Dedifferentiated amniotic fluid mesenchymal stem cell (primary cell): ENCODE data around the gene HOXB2.

Experiments
- DNase-seq: peaks from one replicate; pipeline ENCODE4 v3.0.0-alpha.2; 2016; ENCODE audit errors: extremely low spot score

Gene HOXB2

GRCh38 chr17:48552466-48553189 is 7.7 kb upstream of the HOXB2 start:
- DNase-seq: no peak

GRCh38 chr17:48551596-48552465 is 6.9 kb upstream of the HOXB2 start:
- no peak for DNase-seq

- no peak for DNase-seq
These were observed 6.3 kb upstream of the HOXB2 start for GRCh38 chr17:48551214-48551555.

- DNase-seq: no peak
These were observed 5.7 kb upstream of the HOXB2 start for GRCh38 chr17:48550502-48551213.

GRCh38 chr17:48549914-48550501 is 5.1 kb upstream of the HOXB2 start:
- DNase-seq: no peak

GRCh38 chr17:48549281-48549630 is 4.3 kb upstream of the HOXB2 start:
- no peak for DNase-seq

- no peak for DNase-seq
These were observed 3.8 kb upstream of the HOXB2 start for GRCh38 chr17:48548523-48549280.

- no peak for DNase-seq
These were observed 3.1 kb upstream of the HOXB2 start for GRCh38 chr17:48547808-48548522.

- DNase-seq: no peak
These were observed 2.3 kb upstream of the HOXB2 start for GRCh38 chr17:48546924-48547807.

GRCh38 chr17:48546137-48546923 is 1.4 kb upstream of the HOXB2 start:
- no peak for DNase-seq

- no peak for DNase-seq
These were observed 630 bp upstream of the HOXB2 start for GRCh38 chr17:48545539-48545938.

- no peak for DNase-seq
These were observed 424 bp downstream of the HOXB2 start for GRCh38 chr17:48544349-48545021.

- no peak for DNase-seq
These were observed 1.0 kb downstream of the HOXB2 start for GRCh38 chr17:48543854-48544348.

- DNase-seq: no peak
These were observed 1.6 kb downstream of the HOXB2 start for GRCh38 chr17:48543107-48543853.

GRCh38 chr17:48542698-48543106 is 2.2 kb downstream of the HOXB2 start:
- no peak for DNase-seq

GRCh38 chr17:48542114-48542656 is 2.7 kb downstream of the HOXB2 start:
- no peak for DNase-seq

GRCh38 chr17:48541577-48542113 is 3.3 kb downstream of the HOXB2 start:
- no peak for DNase-seq
